Prostate gland (tissue), 2 donors: Measurements from ENCODE around the gene BRD1.

ENCODE experiments used
- CTCF ChIP-seq, 4 experiments: fragments of 200-600 bp in 2 of 4; fragments of 450-650 bp in 2 of 4; sonication (generic) in 2 of 4; IDR thresholded peaks; 1 replicate in 3 of 4; 2 replicates in 1 of 4; pipeline ENCODE4 v1.5.1; 2016 to 2019; ENCODE audit warnings: antibody characterized with exemption in 4 of 4, mild to moderate bottlenecking in 2 of 4, moderate library complexity in 2 of 4
- POLR2AphosphoS5 ChIP-seq: sonication (generic); formaldehyde crosslinking; IDR thresholded peaks from one replicate; pipeline ENCODE4 v1.6.1; 2017; ENCODE audit warnings: antibody characterized with exemption

- TF ChIP-seq CTCF (IDR thresholded peaks at IDR 0.05) (no peak), POLR2AphosphoS5 (no peak)
Measured at GRCh38 chr22:49807129-49807528, 20.5 kb downstream of the BRD1 start.
